IMR-90 (cell line): ENCODE data around the gene IFIH1. TPM values are rescaled to one million over a fixed set of nuclear protein-coding genes. Genes with fewer than 3 reads are reported as not detected.

Experiments used
- ATAC-seq: fragments of 200-7000 bp; cut with Tn5 transposase; 2 replicates; pipeline ENCODE4 v1.9.1; 2020; ENCODE audit warnings: low read depth, mild to moderate bottlenecking, moderate library complexity
- BruUV-seq: library from RNA; stranded (reverse); fragments of 400-500 nt; replicated peaks from 2 replicates; lab custom pipeline; 2021; lab: Mats Ljungman, UMichigan
- CTCF ChIA-PET: fragments of 300-600 bp; formaldehyde crosslinking; extraction: SDS; loops from one replicate; lab custom pipeline; 2021; ENCODE audit warnings: antibody characterized with exemption; lab: Yijun Ruan, JAX
- POLR2A ChIA-PET: fragments of 300-600 bp; sonication (Branson Sonifier 250); formaldehyde crosslinking; loops from one replicate; lab custom pipeline; 2022; ENCODE audit warnings: antibody characterized with exemption; ENCODE audit not compliant: unreplicated experiment; lab: Charles Lee
- DNase-seq: peaks from one replicate; pipeline ENCODE4 v3.0.0; 2013
- H2AFZ ChIP-seq: replicated peaks from 2 replicates; pipeline ENCODE3; 2013; ENCODE audit warnings: low read length, mild to moderate bottlenecking; ENCODE audit not compliant: poor library complexity
- H2AK5ac ChIP-seq: 2 replicates; pipeline ENCODE4 v1.6.1; 2013; ENCODE audit warnings: low read depth, low read length, inconsistent platforms
- H2AK9ac ChIP-seq: replicated peaks from 2 replicates; pipeline ENCODE3; 2013; ENCODE audit warnings: mild to moderate bottlenecking, low read depth, low read length, moderate library complexity; ENCODE audit not compliant: poor library complexity
- H2BK120ac ChIP-seq: 2 replicates; pipeline ENCODE4 v1.6.1; 2013; ENCODE audit warnings: low read depth, low read length, inconsistent platforms
- H2BK15ac ChIP-seq: 3 replicates; pipeline ENCODE4 v1.6.1; 2013; ENCODE audit warnings: low read depth, low read length, inconsistent platforms
- H2BK20ac ChIP-seq: 2 replicates; pipeline ENCODE4 v1.6.1; 2013; ENCODE audit warnings: low read depth, mild to moderate bottlenecking, inconsistent platforms, low read length, moderate library complexity
- H2BK5ac ChIP-seq: 2 replicates; pipeline ENCODE4 v1.6.1; 2013; ENCODE audit warnings: mild to moderate bottlenecking, low read depth, low read length, inconsistent platforms; ENCODE audit not compliant: poor library complexity, severe bottlenecking
- H3K14ac ChIP-seq: replicated peaks from 2 replicates; pipeline ENCODE4 v1.6.1; 2013; ENCODE audit warnings: low read depth, low read length, inconsistent platforms
- H3K18ac ChIP-seq: 2 replicates; pipeline ENCODE4 v1.6.1; 2013; ENCODE audit warnings: low read depth, low read length, control low read depth
- H3K23ac ChIP-seq: 2 replicates; pipeline ENCODE4 v1.6.1; 2013; ENCODE audit warnings: low read depth, low read length, inconsistent platforms
- H3K27ac ChIP-seq: 2 replicates; pipeline ENCODE4 v1.5.1; 2013; ENCODE audit warnings: mild to moderate bottlenecking, control low read depth, low read length; ENCODE audit not compliant: insufficient read depth
- H3K27me3 ChIP-seq: 2 replicates; pipeline ENCODE4 v1.6.1; 2013; ENCODE audit warnings: low read length; ENCODE audit not compliant: control insufficient read depth, insufficient read depth
- H3K36me3 ChIP-seq: 2 replicates; pipeline ENCODE4 v1.6.1; 2013; ENCODE audit warnings: low read length, mixed read lengths; ENCODE audit not compliant: control insufficient read depth, insufficient read depth
- H3K4ac ChIP-seq: 2 replicates; pipeline ENCODE4 v1.6.1; 2013; ENCODE audit warnings: low read depth, low read length, inconsistent platforms
- H3K4me1 ChIP-seq: 2 replicates; pipeline ENCODE4 v1.6.1; 2013; ENCODE audit warnings: low read length, mixed read lengths; ENCODE audit not compliant: control insufficient read depth, insufficient read depth
- H3K4me2 ChIP-seq: 2 replicates; pipeline ENCODE4 v1.6.1; 2013; ENCODE audit warnings: low read depth, mild to moderate bottlenecking, control low read depth, low read length, moderate library complexity
- H3K4me3 ChIP-seq: 2 replicates; pipeline ENCODE4 v1.5.1; 2013; ENCODE audit warnings: low read depth, mild to moderate bottlenecking, control low read depth, low read length, moderate library complexity; ENCODE audit not compliant: insufficient read depth
- H3K56ac ChIP-seq: 2 replicates; pipeline ENCODE4 v1.6.1; 2013; ENCODE audit warnings: low read length, inconsistent platforms; ENCODE audit not compliant: insufficient read depth; ENCODE audit errors: extremely low read depth
- H3K79me1 ChIP-seq, 2 experiments: 2 replicates each; pipeline ENCODE4 v1.6.1; 2013; ENCODE audit warnings: low read length in 2 of 2, inconsistent platforms in 1 of 2, low read depth in 1 of 2
- H3K9ac ChIP-seq: 2 replicates; pipeline ENCODE4 v1.6.1; 2013; ENCODE audit warnings: low read depth, low read length, control low read depth
- H3K9me1 ChIP-seq: 2 replicates; pipeline ENCODE4 v1.6.1; 2013; ENCODE audit warnings: low read length, inconsistent platforms; ENCODE audit not compliant: insufficient read depth
- H3K9me3 ChIP-seq: 2 replicates; pipeline ENCODE4 v1.6.1; 2013; ENCODE audit warnings: low read length; ENCODE audit not compliant: control insufficient read depth, insufficient read depth
- H4K20me1 ChIP-seq: 2 replicates; pipeline ENCODE4 v1.6.1; 2013; ENCODE audit warnings: low read length, inconsistent platforms; ENCODE audit not compliant: insufficient read depth
- H4K5ac ChIP-seq: 2 replicates; pipeline ENCODE4 v1.6.1; 2013; ENCODE audit warnings: mild to moderate bottlenecking, low read depth, low read length, control low read depth
- H4K8ac ChIP-seq, 2 experiments: 2 replicates each; pipeline ENCODE4 v1.6.1; 2013; ENCODE audit warnings: low read depth in 2 of 2, low read length in 2 of 2, control low read depth in 1 of 2, inconsistent platforms in 1 of 2
- H4K91ac ChIP-seq: 2 replicates; pipeline ENCODE4 v1.6.1; 2013; ENCODE audit warnings: low read depth, low read length, inconsistent platforms; ENCODE audit not compliant: insufficient read depth
- NFE2L2 ChIP-seq: fragments of 150-350 bp; IDR thresholded peaks from 2 replicates; pipeline ENCODE4 v1.6.1; 2016; ENCODE audit warnings: low read depth, mild to moderate bottlenecking, low read length
- WGBS, 2 experiments: methylation state at CpG; one replicate each; pipeline versions ENCODE4 v1.1.5 to v1.1.7; 2013; ENCODE audit warnings: missing lambda C conversion rate in 2 of 2; ENCODE audit not compliant: insufficient read length in 1 of 2; ENCODE audit errors: extremely low coverage in 2 of 2; 5-methylcytosine and 5-hydroxymethylcytosine counted together
- dilution Hi-C: fragments of 300-500 bp; cut with HindIII; formaldehyde crosslinking; loops from one replicate; pipeline ENCODE4 v1.14.3; 2018; ENCODE audit warnings: low sequenced_read_pairs; ENCODE audit not compliant: unreplicated experiment
- in situ Hi-C: fragments of 300-500 bp; cut with MboI; formaldehyde crosslinking; loops from 3 replicates; pipeline ENCODE4 v1.14.3; 2019; ENCODE audit warnings: low sequenced_read_pairs, inconsistent platforms, mixed read lengths
- intact Hi-C: fragments of 100-400 bp; cut with micrococcal nuclease; formaldehyde crosslinking; loops from 2 replicates; pipeline ENCODE4 v1.10.0; 2022
- polyA plus RNA-seq, 3 experiments: library from polyadenylated mRNA; depleted of rRNA; stranded (reverse); fragments of >200 nt; gene quantifications; 2 replicates each; pipeline ENCODE4 v1.2.3, GENCODE V29; 2012; ENCODE audit warnings: low replicate concordance in 1 of 3
- total RNA-seq: library from RNA; depleted of rRNA; stranded (reverse); fragments of >200 nt; gene quantifications from 2 replicates; pipeline ENCODE4 v1.2.3, GENCODE V29; 2012

The IFIH1 gene
- total and polyA plus RNA-seq, 2 of the 4 experiments (the other 2 are of a cell fraction): 1.3 to 1.4 TPM

- dilution Hi-C loops (no loop called here), in situ Hi-C loops (no loop called here), intact Hi-C loops (no loop called here)
- H2BK120ac ChIP-seq: no peak overlapping the region
- no peaks in the 10 kb centered on the region; the same call in 1 of the 2 replicates for H3K9me3 ChIP-seq
- H2BK15ac ChIP-seq: 0 out of 3 replicates have a peak overlapping the region, but pooled peaks have one; percentile 28
- no peaks in the 10 kb centered on the region for H3K36me3 ChIP-seq
- H3K27me3 ChIP-seq: no peaks in the 10 kb centered on the region
- no peak overlapping the region for H2AK5ac ChIP-seq
- no CpG with 5 or more reads among the region's 2 CpGs for WGBS, 2 experiments
- no peak for TF ChIP-seq NFE2L2
- ChIA-PET CTCF (no interaction called here), POLR2A (no interaction called here)
- H3K23ac ChIP-seq: no peak overlapping the region
- H3K9ac ChIP-seq: no peak overlapping the region
- no peak overlapping the region for H3K4me3 ChIP-seq
- H3K4ac ChIP-seq: no peak overlapping the region
- no peak overlapping the region for H2BK5ac ChIP-seq
- ATAC-seq (no peak), DNase-seq (no peak)
- BruUV-seq: no TSS peak
- no peaks in the 10 kb centered on the region for H3K79me1 ChIP-seq
- no peaks in the 10 kb centered on the region for H3K4me1 ChIP-seq
- H3K4me2 ChIP-seq: no peak overlapping the region
- H4K5ac ChIP-seq: no peak overlapping the region
- no peak overlapping the region for H4K8ac ChIP-seq
- no peak overlapping the region for H3K14ac ChIP-seq
- no peaks in the 10 kb centered on the region for H4K20me1 ChIP-seq
- H3K9me1 ChIP-seq: no peaks in the 10 kb centered on the region
- H2AFZ ChIP-seq: peak overlapping the region; percentile 29
- no peak overlapping the region for H4K91ac ChIP-seq
- H3K18ac ChIP-seq: no peak overlapping the region
- H2AK9ac ChIP-seq: no peak overlapping the region
- no peak overlapping the region for H3K56ac ChIP-seq
- H3K27ac ChIP-seq: no peak overlapping the region
- no peak overlapping the region for H2BK20ac ChIP-seq
These were observed 64.1 kb downstream of the IFIH1 start for GRCh38 chr2:162254236-162254871.
